Prostate gland (tissue), 2 donors: ENCODE data around the gene FAM163B. TPM values are rescaled to one million over a fixed set of nuclear protein-coding genes. Genes with fewer than 3 reads are reported as not detected.

Experiments used
- DNase-seq: peaks from one replicate; pipeline ENCODE4 v3.0.0-alpha.2; 2019; ENCODE audit warnings: low spot score
- H3K27ac ChIP-seq, 2 donors: fragments of 200-600 bp; sonication (generic); 2 replicates each; pipeline ENCODE4 v1.5.1; 2017 to 2019
- H3K27me3 ChIP-seq: fragments of 200-600 bp; sonication (generic); replicated peaks from 2 replicates; pipeline ENCODE4 v1.5.1; 2019; ENCODE audit not compliant: insufficient read depth
- H3K36me3 ChIP-seq, 2 donors: fragments of 200-600 bp; sonication (generic); 1 replicate in 1 of 2; 2 replicates in 1 of 2; pipeline versions ENCODE4 v1.5.1 to v1.8.1; 2017 to 2019
- H3K4me1 ChIP-seq: fragments of 200-600 bp; sonication (generic); replicated peaks from 2 replicates; pipeline ENCODE4 v1.5.1; 2019
- H3K4me3 ChIP-seq, 2 donors: fragments of 200-600 bp; sonication (generic); 2 replicates each; pipeline ENCODE4 v1.5.1; 2017 to 2019
- H3K9me3 ChIP-seq: fragments of 200-600 bp; sonication (generic); 2 replicates; pipeline ENCODE4 v1.5.1; 2017
- CTCF ChIP-seq, 4 experiments: fragments of 200-600 bp in 2 of 4; fragments of 450-650 bp in 2 of 4; sonication (generic) in 2 of 4; IDR thresholded peaks; 1 replicate in 3 of 4; 2 replicates in 1 of 4; pipeline ENCODE4 v1.5.1; 2016 to 2019; ENCODE audit warnings: antibody characterized with exemption in 4 of 4, mild to moderate bottlenecking in 2 of 4, moderate library complexity in 2 of 4
- POLR2A ChIP-seq: fragments of 450-650 bp; IDR thresholded peaks from one replicate; pipeline ENCODE4 v1.6.1; 2016; ENCODE audit warnings: antibody characterized with exemption, mild to moderate bottlenecking
- POLR2AphosphoS5 ChIP-seq: sonication (generic); formaldehyde crosslinking; IDR thresholded peaks from one replicate; pipeline ENCODE4 v1.6.1; 2017; ENCODE audit warnings: antibody characterized with exemption
- WGBS: methylation state at CpG from one replicate; pipeline ENCODE4 v1.1.5; 2018; 5-methylcytosine and 5-hydroxymethylcytosine counted together
- intact Hi-C: fragments of 100-400 bp; cut with DNase I; formaldehyde crosslinking; loops from one replicate; pipeline ENCODE4 v1.14.2; 2022
- total RNA-seq, 2 donors: library from RNA; depleted of rRNA; stranded (reverse); fragments of >200 nt; gene quantifications; one replicate each; pipeline ENCODE4 v1.1.0, GENCODE V29; 2016

Gene FAM163B
- total RNA-seq, 2 donors from 2014 or later: 0.85 TPM; not detected in 1

- 41% methylated on average over 37 of the region's 38 CpGs for WGBS
- intact Hi-C loops: no loop called here
Measured at GRCh38 chr9:133654736-133655657, 45.8 kb upstream of the FAM163B start.

DNA sequence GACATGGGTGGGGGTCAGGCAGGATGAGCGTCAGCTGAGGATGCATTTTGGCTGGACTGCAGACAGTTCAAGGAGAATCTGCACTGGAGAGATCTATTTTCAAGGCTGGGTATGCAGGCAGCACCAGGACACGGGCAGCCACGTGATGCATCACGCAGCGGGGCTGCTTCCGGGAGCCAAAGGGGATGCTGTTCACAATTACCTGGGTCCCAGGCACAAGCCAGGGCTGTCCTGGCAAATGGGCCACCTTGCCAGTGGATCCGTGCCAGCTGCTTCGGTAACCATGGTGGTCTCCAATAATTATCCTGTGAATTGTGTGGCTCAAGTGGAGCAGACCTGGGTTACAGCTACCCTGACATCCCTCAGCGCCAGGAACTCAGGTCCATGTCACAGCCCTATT lies 44.4 kb upstream of the FAM163B start:
- DNase-seq: no peak
- Histone ChIP-seq H3K36me3 (no peaks in the 10 kb centered on the region), H3K9me3 (no peaks in the 10 kb centered on the region), H3K27ac (no peak overlapping the region), H3K4me3 (no peak overlapping the region), H3K27me3 (peaks cover 17% of the 10 kb centered on the region), H3K4me1 (no peaks in the 10 kb centered on the region)
- no peak for TF ChIP-seq POLR2AphosphoS5
- no peak for TF ChIP-seq CTCF (IDR thresholded peaks at IDR 0.05)
- no peak for TF ChIP-seq POLR2A
- 68% methylated on average over 9 of the region's 9 CpGs for whole genome bisulfite sequencing
- intact Hi-C loops: no loop called here

More at GRCh38 chr9:133654736-133655657, 45.8 kb upstream of the FAM163B start:
- Histone ChIP-seq H3K27ac (no peak overlapping the region), H3K36me3 (no peaks in the 10 kb centered on the region), H3K4me3 (no peak overlapping the region), H3K9me3 (no peaks in the 10 kb centered on the region), H3K4me1 (peaks cover 2% of the 10 kb centered on the region), H3K27me3 (peaks cover 17% of the 10 kb centered on the region)
- no peak for DNase-seq
- TF ChIP-seq CTCF (IDR thresholded peaks at IDR 0.05) (no peak), POLR2A (no peak), POLR2AphosphoS5 (no peak)

DNA sequence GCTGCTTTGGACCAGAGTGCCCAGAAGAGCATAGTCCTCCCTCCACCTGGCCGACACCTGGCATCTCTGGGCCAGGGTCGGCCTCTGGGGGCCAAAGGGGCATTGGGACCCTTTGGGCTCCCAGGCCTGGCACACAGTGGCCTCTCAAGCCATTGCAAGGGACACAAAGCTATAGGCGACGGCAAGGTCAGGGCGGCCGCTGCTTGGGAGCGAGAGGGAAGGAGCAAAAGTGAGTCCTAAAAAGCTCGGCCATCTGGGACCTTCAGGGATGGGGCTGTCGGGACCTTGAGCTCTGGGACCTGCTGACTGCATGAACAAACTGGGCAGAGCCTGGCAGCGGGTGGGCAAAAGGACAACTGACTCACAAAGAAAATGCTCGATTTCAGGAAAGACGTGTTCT lies 40.8 kb upstream of the FAM163B start:
- no peak for DNase-seq
- intact Hi-C loops: no loop called here
- Histone ChIP-seq H3K27me3 (peaks cover 7% of the 10 kb centered on the region), H3K4me3 (no peak overlapping the region), H3K27ac (no peak overlapping the region), H3K9me3 (no peaks in the 10 kb centered on the region), H3K36me3 (no peaks in the 10 kb centered on the region), H3K4me1 (no peaks in the 10 kb centered on the region)
- 93% methylated on average over 12 of the region's 12 CpGs for WGBS
- no peak for TF ChIP-seq CTCF (IDR thresholded peaks at IDR 0.05)
- TF ChIP-seq POLR2A: no peak
- TF ChIP-seq POLR2AphosphoS5: no peak

DNA sequence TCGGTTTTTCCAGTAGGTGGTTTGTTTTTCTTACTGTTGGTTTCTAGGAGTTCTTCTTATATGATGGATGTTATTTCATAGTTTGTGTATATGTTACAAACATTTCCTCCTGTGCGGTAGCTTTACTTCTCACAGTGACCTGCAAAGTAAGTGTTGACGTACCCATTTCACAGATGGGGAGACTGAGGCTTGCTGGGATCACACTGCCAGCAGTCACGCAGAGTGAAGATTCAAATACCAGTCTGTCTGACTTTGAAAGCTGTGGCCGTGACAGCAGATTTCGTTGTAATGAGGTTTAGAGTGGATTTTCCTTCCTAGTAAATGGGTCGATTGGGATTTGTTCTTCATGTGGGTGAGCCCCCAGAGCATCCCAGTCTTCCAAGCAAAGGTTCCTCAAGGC lies 40.0 kb upstream of the FAM163B start:
- WGBS: 87% methylated on average over 7 of the region's 7 CpGs
- no peaks in the 10 kb centered on the region for H3K36me3 ChIP-seq
- H3K27me3 ChIP-seq: peaks cover 7% of the 10 kb centered on the region
- H3K4me1 ChIP-seq: no peaks in the 10 kb centered on the region
- no peaks in the 10 kb centered on the region for H3K9me3 ChIP-seq
- no peak for DNase-seq
- H3K4me3 ChIP-seq: no peak overlapping the region
- intact Hi-C loops: no loop called here
- H3K27ac ChIP-seq: no peak overlapping the region
- TF ChIP-seq POLR2A: no peak

- intact Hi-C loops: no loop called here
- H3K4me3 ChIP-seq: no peak overlapping the region
- no peaks in the 10 kb centered on the region for H3K36me3 ChIP-seq
- WGBS: 69% methylated on average over 25 of the region's 25 CpGs
- H3K4me1 ChIP-seq: no peaks in the 10 kb centered on the region
- peaks cover 7% of the 10 kb centered on the region for H3K27me3 ChIP-seq
- H3K27ac ChIP-seq: no peak overlapping the region
- H3K9me3 ChIP-seq: no peaks in the 10 kb centered on the region
- DNase-seq: no peak
- TF ChIP-seq POLR2AphosphoS5 (no peak), CTCF (IDR thresholded peaks at IDR 0.05) (no peak)
Measured at GRCh38 chr9:133647765-133648469, 38.7 kb upstream of the FAM163B start.
